Measurements from ENCODE around the gene TCF4. TPM values are rescaled to one million over a fixed set of nuclear protein-coding genes. Genes with fewer than 3 reads are reported as not detected.

Gene TCF4
- total and polyA plus RNA-seq, 2 of the 13 experiments (the other 11 are each of a cell fraction or from before 2014, with no cell fraction given) = not detected

GRCh38 chr18:55353806-55354205 is 234.2 kb downstream of the TCF4 start:
- no peaks in the 10 kb centered on the region for H4K20me1 ChIP-seq (ENCODE audit: insufficient read depth, low read length)
- no peak overlapping the region for H2AFZ ChIP-seq (ENCODE audit: low read length)
- H3K27me3 ChIP-seq (ENCODE audit: control insufficient read depth in 1 of 2, insufficient read depth in 2 of 2, low read length in 2 of 2) = no peaks in the 10 kb centered on the region
- H3K9ac ChIP-seq (ENCODE audit: insufficient read depth, low read depth, low read length) = no peak overlapping the region
- H3K27ac ChIP-seq (ENCODE audit: extremely low read length, insufficient read depth, low read length) = no peak overlapping the region
- H3K36me3 ChIP-seq (replicated peaks in 1 of 2; ENCODE audit: control insufficient read depth in 1 of 2, insufficient read depth in 2 of 2, low read length in 2 of 2) = no peaks in the 10 kb centered on the region
- ChIA-PET POLR2A (no interaction called here), CTCF (ENCODE audit: low intra/inter-chr PET ratio, low total read pairs) (no interaction called here)
- 3% methylated on average over 3 of the region's 3 CpGs for WGBS (ENCODE audit: low lambda C conversion rate)
- no peak overlapping the region for H3K4me3 ChIP-seq (replicated peaks in 1 of 3; ENCODE audit: insufficient read depth in 1 of 3, low read depth in 2 of 3, low read length in 3 of 3)
- no peaks in the 10 kb centered on the region for H3K4me1 ChIP-seq (ENCODE audit: insufficient read depth, low read length)
- in situ Hi-C loops (cut with HindIII; ENCODE audit: extremely low pct_ligation_motif_present, low pct_unique_long_range_greater_than_20kb) (no loop called here), intact Hi-C loops (cut with micrococcal nuclease; ENCODE audit: unreplicated experiment) (no loop called here)
- H3K4me2 ChIP-seq (ENCODE audit: low read depth, low read length) = no peak overlapping the region
- TF ChIP-seq HNRNPLL (IDR thresholded peaks at IDR 0.05; ENCODE audit: low read depth, low read length, poor library complexity, severe bottlenecking) = no peak
- TF ChIP-seq ZNF772 (CRISPR knock-in tag; IDR thresholded peaks at IDR 0.05) = no peak
- TF ChIP-seq AHDC1 (CRISPR knock-in tag; IDR thresholded peaks at IDR 0.05; ENCODE audit: borderline replicate concordance) = no peak
- TF ChIP-seq ZNF687 (CRISPR knock-in tag; IDR thresholded peaks at IDR 0.05) = no peak
- ATAC-seq (no peak), FAIRE-seq (no peak), DNase-seq (ENCODE audit: low spot score) (no peak)
- H3K9me3 ChIP-seq (ENCODE audit: low read length) = no peaks in the 10 kb centered on the region
- H3K79me2 ChIP-seq (ENCODE audit: insufficient read depth, low read length) = no peaks in the 10 kb centered on the region
- no TSS peak for BruUV-seq (replicated peaks)

All from HepG2 (cell line).